GM21390 (cell line): ENCODE measurements around the gene ZDHHC8.

Experiments
- ATAC-seq: cut with Tn5 transposase; IDR thresholded peaks from one replicate; pipeline ENCODE4 v1.9.1; 2021; ENCODE audit not compliant: unreplicated experiment

ZDHHC8 gene

DNA sequence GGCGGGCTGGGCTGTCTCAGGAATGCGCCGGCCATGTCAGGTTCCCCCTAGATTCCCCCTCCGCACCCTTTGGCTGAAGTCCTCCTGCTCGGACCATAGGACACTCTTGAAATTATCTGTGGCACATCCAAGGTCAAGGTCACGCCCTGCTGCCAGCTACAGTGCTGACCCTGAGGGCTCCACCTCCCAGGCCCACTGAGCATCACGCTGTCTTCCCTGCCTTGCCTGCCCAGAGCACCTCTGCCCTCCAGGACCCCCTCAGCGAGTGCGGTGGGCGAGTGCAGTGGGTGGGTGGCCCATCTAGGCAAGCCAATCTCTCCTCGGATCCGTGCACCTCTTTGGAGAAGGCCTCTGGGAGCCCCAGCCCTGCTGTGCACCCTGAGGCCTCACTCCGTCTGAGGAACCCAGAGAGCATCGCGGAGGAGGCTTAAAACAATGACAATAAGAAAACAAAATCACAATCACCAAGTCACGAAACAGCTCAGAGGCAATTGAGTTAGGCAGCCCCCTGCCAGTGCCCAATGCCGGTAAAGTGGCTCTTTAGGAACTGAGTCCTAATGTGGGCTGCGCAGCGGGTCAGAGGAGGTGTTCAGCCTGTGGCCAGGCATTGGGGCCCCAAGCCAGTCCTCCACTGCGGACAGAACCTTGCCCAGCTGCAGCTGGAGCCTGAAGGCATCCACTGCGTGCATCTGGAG, 45.8 kb downstream of the ZDHHC8 start:
- ATAC-seq, result no peak

DNA sequence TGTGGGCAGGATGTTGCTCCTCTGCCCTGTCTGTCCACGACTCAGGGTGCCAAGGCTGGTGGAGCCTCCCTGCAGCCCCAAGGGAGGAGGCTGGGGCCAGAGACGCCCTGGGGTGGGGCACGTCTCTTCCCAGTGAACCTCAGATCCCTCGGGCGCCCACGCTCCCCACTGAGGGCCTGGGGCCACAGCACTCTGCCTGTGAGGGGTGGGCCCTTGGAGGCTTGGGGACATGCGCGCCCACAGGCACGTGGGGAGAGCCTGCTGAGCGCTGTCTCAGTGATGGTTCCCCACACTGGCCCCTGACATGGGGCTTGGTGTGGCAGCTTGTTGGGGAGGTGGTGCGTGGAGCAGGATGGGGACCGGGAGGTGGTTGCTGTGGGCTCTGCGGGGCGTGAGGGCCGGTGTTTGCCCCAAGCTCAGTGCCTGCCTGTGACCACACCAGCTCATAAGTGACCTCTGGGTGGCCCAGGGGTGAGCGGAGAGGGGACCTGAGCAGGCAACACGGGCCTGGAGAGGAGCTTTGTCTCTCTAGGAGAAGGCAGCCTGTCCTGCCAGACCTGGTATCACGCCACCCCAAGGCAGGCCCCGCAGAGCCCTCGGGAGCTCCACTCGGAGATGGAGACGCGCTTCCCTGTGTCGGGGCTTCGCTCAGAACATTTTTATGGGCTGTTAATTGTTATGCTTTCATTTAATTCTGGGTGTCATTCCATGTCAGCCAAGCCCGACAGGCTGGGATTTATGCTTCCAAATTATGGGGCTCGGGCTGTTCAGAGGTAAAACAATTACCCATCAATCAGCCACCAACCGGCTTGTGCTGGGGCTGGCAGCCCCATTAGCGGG, 46.7 kb downstream of the ZDHHC8 start:
- ATAC-seq, result no peak

DNA sequence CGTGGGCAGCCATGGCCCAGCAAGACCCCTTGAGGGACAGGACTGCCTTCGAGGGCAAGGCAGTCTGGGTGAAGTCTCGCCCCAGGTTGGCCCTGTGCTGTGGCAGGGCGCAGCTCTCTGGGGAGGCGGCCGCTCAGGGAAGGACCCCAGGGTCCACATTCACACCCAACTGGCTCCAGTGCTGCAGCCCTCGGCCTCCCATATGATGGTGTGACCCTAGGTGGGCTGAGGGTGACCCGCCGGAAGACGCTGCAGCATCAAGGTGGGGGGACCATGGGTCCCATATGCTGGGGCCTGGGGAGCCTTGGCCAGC, 47.3 kb downstream of the ZDHHC8 start:
- no peak for ATAC-seq

DNA sequence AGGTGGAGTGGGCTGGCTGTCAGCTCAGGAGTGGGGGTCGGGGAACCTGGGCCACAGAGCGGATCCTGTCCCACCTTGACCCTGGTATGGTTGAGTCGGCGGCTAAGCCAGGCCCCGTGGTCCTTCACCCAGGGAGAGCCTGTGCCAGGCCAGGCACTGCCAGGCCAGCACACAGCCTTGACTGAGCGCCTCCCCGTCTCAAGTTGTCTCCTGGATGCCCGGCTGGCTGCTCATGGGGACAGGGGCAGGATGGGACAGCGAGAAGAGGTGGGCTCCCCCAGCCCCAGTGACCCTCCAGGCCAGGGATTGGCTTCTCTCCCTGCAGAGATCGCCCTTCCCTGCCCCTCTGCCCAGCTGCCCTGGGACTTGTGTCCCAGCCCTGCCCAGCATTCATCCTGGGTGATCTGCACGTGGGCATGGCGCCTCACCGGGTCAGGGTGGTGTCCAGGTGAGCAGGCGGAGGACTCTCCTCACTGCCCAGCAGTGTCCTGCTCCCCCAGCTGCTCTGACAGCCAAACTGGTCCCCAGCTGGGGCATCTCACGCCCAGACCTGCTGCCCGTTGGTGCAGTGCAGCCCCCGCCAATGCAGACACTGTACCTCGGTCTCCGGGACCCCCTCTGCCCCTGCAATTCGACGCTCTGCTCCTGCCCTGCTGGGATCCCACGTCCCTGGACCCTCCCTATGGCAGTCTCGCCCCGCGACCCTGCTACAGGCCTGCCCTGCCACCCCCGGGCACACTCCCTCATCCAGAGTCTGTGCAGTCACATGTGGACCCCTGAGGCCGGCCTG, 48.0 kb downstream of the ZDHHC8 start:
- ATAC-seq, result no peak

DNA sequence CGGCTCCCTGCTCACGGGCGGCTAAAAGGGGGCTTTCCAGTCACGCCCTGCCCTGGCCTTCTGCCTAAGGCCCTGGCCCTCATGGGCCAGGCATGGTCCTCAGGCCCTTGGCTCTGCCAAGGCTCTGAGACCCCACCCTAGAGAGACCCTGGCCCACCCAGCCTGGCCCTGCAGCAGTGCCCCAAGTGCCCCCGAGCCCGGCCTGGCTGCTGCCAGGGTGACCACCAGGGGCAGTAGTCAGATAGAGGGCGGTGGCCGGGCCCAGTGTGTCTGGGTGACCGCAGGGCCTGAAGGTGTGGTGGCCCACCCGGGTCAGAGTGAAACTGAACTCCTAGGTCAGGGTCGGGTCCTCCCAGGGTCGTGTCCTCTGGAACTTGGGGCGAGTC, 48.6 kb downstream of the ZDHHC8 start:
- ATAC-seq, result no peak

DNA sequence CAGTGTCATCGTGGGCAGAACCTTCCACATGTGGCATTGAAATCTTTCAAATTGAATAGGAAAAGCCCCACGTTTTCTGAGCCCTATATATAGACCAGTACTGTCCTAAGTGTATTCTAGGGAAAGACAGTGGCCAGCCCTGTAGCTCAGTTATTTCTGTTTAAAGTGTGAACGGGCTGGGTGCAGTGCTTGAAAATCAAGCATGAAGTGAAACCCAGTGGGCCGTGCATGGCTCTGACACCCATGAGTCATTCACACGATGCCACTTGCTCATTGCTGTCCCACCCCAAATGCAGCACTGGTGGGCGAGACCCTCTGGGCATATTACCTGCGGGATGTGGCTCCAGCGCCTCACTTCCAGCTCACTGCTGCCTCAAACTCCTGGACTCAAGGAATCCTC, 49.0 kb downstream of the ZDHHC8 start:
- ATAC-seq, result no peak

DNA sequence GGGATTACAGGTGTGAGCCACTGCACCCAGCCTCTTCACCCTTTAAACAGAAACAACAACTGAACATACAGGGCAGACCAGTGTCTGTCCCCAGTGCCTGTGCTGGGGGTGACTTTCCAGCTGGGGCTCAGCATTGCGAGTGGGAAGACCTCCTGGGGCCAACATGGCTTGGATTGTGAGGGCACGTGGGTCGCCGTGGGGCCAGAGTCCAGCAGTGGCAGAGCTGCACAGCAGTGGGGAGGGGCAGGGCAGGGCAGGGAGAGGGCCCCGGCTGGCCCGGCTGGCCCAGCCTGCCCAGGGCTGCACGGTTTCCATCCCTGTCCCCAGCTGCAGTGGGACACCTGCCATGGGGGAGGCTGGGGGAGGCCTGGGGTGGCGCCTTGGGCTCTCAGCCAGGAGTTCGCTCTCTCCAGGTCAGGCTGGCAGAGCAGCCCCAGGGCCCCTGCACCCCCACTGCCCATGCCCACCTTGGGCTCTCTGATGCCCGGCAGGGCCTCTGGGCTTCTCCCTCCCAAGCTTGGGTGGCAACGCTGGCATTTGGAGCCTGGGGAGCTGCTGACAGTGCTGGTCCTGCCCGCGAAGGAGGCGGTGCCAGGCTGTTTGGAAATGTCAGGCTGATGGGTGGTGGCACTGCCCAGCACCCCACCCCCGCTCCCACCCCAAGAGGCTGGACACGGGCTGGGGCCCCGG, 49.7 kb downstream of the ZDHHC8 start:
- no peak for ATAC-seq

DNA sequence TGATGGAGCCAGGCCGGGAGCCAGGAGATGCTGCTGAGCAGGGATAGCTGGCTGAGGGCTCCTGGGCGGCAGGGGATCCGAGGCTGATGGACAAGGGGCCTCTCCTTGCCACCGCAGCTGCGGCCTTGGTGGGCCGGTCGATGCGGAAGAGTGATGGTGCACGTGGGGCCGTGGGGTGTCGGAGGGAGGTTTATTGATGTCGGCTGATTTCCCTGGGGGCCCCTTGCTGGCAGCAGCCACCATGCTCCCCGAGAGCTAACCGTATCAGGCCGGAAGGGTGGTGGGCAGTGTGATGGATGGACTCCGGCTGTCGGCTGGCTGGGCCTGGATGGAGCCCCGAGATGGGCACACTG, 50.3 kb downstream of the ZDHHC8 start:
- ATAC-seq, result no peak

DNA sequence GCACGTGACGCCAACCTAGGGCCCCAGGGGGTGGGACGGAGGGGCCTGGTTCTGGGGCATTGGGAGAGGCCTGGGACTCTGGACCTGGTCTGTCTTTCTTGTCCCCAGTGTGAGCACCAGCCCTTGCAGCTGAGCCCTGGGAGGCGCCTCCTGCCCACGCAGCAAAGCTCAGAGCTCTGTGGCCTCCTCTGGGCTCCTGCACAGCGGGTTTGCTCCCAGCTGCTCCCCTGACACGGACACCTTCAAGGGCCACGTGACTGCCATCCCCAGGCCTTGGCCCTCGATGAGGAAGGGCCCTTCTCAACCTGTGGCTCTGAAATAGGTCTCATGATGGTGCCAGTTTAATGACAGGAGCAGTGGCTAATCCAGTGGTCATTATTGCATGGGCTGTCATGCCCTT, 50.8 kb downstream of the ZDHHC8 start:
- ATAC-seq, result no peak

DNA sequence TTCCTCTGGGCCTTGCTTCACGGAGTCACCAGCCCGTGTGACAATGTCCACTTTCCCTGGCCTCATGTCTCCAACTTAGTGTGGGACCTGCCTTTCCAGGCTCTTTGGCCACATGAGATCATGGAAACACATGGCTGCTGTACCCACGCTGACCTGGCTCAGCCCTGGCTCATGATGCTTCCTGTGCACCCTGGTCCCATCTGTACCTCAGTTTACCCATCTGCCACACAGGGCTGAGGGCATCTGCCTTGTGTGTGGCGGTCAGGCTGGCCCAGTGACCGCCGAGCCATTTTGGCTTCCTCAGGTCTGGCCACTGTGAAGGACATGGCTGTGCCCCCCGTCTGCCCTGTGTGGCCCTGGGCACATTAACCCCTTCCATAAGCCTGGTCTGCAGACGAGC, 51.5 kb downstream of the ZDHHC8 start:
- no peak for ATAC-seq

DNA sequence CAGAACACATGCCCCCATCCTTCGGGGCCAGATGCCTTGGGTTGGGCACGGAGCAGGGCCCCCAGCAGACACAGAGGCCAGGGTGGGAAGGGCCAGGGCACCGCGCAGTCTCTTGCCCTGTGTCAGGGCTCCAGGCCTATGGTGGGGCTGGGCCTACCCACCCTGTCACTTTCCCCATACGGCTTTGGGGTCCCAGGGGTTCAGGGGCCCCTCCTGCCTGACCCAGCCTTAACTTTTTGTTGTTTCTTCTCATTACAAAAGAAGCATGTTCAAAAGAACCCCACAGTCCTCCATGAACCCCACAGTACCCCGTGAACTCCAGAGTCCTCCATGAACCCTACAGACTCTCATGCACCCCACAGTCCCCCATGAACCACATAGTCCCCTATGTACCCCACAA, 52.2 kb downstream of the ZDHHC8 start:
- ATAC-seq, result no peak

DNA sequence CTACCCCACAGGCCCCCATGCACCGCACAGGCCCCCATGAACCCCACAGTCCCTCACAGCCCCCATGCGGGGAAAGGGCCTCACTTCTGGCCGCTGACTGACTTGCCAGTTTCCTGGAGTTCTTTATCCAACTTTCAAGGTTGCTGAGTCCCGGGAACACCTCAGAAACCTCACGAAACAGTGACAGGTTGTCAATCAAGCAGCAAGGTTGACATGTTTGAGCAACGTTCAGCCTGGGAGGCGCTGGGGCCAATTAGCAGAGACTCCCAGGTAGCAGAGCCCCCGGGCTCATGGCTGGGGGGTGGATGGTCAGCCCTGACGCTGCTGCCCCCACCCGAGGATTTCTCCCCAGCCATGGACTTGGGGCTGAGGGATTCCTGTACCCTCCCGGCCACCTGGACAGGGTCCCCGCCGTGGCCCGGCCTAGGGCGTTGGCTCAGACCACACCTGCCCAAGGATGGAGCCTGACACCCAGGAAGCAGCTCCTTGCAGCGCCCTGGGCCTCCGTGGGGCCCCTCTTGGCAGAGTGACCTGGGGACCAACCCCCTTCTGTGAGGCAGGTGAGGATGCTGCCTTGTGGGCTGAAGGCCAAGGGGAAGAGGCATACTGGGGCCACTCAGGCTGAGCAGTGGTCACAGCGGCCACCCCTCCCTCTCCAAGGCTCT, 53.0 kb downstream of the ZDHHC8 start:
- no peak for ATAC-seq

DNA sequence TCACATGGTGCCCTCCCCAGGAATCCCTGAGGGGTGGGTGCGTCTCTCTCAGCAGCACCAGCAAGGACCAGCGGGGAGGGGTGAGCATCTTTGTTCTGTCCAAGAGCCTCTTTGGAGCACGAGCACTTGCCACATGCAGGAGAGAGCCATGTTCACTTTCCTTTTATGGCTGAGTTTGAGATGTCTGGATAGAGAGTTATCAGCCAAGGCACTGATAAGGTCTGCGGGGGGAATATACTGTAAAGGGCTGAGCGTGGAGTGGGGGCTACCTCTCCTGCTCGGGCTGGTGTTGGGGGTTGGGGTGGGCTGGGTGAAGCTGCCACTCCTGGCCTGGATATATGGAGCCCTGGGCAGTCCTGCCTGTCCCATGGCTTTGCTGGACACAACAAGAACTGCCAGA, 54.1 kb downstream of the ZDHHC8 start:
- no peak for ATAC-seq

DNA sequence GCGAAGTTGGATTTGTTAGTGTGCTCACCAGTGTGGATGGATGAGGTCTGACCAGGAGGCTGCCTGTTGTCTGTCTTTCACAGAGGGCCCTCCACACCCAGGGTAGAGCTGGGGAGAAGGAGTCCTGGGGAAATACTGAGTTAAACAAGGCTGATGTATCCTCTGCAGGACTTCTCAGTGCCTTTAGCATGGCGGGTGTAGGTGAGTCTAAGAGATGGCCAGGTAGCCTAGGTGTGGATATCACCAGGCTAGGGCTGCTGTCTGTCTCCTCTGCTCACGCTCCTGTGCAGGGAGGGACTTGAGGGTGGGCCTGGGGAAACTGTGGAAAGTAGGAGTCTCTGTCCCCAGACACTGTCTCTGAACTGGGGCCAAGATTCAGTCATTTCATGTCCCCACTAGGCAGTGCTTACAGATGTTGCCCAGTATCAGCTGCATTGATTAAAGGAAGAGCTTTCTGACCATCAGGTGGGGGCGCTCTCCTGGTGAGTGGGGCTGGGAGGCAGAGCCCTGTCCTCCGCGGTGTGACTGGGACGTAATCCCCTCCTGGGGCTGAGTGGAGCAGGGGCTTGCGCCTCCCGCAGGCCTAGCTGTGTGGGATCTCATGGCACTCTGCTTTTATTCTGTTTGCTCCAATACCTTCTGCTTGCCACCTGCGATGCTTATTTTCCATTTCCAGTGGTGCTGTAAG, 54.7 kb downstream of the ZDHHC8 start:
- ATAC-seq, result no peak

DNA sequence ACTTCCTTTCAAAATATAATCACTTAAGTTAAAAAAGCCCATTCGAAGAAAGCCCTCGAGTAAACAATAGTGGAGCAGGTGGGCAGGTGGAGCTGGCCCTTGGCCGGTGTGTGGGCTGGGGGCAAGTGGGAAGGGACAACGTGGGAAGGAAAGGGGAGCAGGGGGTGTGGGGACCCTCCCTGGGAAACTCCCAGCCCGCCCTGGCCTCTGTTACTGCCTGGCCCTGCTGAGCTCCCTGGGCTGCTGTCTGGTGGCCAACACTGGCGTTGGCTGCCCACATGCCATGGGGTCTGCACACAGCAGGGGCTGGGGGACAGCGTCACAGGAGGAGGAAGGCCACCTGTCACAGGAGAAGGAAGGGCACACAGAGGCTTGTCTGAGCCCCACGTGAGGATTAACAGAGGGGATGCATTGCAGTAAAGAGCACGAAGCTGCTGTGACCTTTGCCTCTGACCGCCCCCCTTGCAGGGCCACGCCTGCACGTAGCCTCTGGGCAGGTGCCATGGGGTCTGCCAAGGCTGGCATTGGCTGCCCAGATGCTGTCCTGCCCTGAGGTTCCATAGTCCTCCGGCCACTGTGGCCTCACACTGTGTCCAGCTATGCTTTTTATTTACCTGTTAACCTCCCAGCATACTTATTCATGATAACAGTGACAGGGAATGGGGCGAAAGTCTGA, 55.4 kb downstream of the ZDHHC8 start:
- no peak for ATAC-seq

DNA sequence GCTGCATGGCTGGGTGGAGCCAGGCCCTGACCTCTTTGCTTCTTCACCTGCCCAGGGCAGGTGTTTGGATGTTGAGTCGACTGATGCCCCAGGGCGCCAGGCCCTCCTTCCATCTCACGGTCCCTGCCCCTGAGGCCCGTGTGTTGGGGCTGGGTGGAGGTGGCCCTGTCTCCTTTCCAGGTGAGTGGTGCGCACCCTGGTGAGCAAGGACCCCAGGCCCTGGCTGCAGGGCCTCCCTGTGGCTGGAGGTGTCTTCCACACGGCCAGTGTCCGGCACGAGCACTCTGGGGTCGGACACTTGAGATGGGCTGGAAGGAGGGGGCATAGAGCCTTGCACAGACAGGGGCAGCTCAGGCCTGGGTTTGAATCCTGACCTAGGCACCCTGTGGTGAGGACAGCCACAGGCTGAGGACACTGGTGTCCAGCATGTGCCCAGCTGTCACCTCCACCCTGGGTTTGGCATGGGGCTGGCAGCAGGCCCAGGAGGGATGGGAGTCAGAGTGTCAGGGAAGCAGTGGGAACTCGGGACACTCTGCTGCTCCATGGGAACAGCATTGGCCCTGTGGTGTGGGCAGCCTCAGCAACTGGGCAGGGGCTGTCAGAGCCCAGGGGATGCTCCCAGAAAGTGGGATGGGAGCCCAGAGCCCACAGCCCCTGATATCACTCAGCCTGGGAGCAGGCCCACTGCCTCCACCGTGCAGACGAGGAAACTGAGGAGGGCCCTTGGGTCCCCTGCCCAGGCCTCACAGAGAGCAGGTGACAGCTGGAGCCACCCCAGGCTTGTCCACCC, 56.4 kb downstream of the ZDHHC8 start:
- ATAC-seq, result no peak

DNA sequence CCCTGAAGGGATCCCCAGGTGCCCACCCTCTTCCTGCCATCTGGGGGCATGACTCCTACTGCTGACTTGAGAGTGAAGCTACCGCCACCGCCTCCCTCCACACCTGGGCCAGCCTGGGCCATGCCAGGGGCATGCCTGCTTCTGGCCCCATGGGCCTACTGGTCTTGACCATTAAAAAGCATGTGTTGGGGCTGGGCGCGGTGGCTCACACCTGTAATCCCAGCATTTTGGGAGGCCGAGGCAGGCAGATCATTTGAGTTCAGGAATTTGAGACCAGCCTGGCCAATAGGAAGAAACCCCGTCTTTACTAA, 56.9 kb downstream of the ZDHHC8 start:
- ATAC-seq, result no peak

DNA sequence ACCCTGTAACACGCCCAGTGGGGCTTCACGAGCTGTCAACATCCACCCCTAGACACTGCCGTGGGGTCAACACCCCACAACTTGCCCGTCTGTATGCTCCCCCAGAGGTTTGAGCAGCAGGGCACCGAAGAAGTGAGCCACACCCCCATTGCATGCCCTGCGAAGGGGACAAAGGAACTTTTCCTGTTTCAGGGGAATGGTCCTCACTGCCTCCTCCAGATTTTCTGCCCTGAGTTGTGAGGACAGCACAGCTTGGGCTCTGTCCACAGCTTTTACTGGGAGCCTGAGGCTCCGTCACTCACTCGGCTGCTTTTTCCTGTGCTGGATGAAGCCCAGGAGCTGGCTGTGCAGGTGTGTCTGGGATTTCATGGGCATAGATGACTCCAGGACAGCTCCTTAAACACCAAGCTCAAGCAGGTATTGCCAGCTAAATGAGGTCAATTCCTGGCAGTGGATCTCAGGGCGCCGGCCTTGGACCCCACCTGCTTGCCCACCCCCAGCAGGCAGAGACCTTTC, 59.5 kb downstream of the ZDHHC8 start:
- no peak for ATAC-seq

DNA sequence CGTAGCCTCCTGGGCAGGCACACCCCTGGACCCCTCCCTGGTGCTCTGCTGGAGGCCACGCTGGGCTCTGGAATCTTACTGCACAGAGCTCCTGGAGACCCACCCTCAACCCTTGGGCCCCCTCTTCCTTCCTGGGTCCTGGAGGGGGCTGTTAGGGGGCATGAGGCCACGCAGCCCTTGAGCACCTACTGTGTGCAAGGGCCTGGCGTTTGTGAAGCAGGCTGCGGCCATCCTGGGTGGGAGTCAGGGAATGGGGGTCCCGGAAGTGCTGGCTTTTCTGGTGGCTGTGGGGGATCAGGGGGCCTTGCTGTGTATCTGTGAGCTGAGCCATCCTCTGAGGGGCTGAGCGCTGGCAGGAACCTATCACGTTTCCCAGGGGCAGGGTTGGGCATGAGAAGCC, 60.2 kb downstream of the ZDHHC8 start:
- ATAC-seq, result no peak
